ENCODE results near the gene MBD5.

DNA sequence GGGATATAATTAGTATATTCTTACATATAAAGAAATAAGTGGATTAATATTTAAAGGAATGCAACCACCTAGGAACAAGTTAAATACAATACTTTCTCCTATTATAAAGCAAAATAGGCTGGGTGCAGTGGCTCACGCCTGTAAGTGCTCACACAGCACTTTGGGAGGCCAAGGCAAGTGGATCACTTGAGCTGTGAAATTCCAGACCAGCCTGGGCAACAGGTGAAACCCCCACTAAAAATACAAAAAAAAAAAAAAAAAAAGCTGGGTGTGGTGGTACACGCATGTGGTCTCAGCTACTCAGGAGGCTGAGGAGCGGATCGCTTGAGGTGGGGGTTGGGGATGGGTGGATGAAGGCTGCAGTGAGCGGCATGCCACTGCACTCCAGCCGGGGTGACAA lies 337.5 kb downstream of the MBD5 start:
- TF ChIP-seq, protein P1, sequence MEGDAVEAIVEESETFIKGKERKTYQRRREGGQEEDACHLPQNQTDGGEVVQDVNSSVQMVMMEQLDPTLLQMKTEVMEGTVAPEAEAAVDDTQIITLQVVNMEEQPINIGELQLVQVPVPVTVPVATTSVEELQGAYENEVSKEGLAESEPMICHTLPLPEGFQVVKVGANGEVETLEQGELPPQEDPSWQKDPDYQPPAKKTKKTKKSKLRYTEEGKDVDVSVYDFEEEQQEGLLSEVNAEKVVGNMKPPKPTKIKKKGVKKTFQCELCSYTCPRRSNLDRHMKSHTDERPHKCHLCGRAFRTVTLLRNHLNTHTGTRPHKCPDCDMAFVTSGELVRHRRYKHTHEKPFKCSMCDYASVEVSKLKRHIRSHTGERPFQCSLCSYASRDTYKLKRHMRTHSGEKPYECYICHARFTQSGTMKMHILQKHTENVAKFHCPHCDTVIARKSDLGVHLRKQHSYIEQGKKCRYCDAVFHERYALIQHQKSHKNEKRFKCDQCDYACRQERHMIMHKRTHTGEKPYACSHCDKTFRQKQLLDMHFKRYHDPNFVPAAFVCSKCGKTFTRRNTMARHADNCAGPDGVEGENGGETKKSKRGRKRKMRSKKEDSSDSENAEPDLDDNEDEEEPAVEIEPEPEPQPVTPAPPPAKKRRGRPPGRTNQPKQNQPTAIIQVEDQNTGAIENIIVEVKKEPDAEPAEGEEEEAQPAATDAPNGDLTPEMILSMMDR (IDR thresholded peaks at IDR 0.05; ENCODE audit: borderline replicate concordance, extremely low read depth, low read length, poor library complexity, severe bottlenecking): no peak
- TF ChIP-seq EZH2 (IDR thresholded peaks at IDR 0.05; ENCODE audit: borderline replicate concordance, low read depth, low read length, severe bottlenecking): no peak
